Glutamatergic neuron (in vitro differentiated cells): ENCODE data around the gene STK26. TPM values are rescaled to one million over a fixed set of nuclear protein-coding genes. Genes with fewer than 3 reads are reported as not detected.

ENCODE experiments used
- DNase-seq: peaks from one replicate; pipeline ENCODE4 v3.0.0; 2022
- H3K27ac Mint-ChIP-seq: one replicate; pipeline ENCODE4 v1.8.0; 2020; ENCODE audit warnings: mild to moderate bottlenecking, mixed read lengths, inconsistent platforms; ENCODE audit not compliant: unreplicated experiment
- H3K27me3 Mint-ChIP-seq: one replicate; pipeline ENCODE4 v1.8.0; 2020; ENCODE audit warnings: mild to moderate bottlenecking, moderate library complexity, mixed read lengths, inconsistent platforms; ENCODE audit not compliant: unreplicated experiment
- H3K36me3 Mint-ChIP-seq: one replicate; pipeline ENCODE4 v1.8.0; 2020; ENCODE audit warnings: mild to moderate bottlenecking, mixed read lengths, inconsistent platforms; ENCODE audit not compliant: unreplicated experiment
- H3K4me1 Mint-ChIP-seq: one replicate; pipeline ENCODE4 v1.8.0; 2020; ENCODE audit warnings: mild to moderate bottlenecking, low read depth, mixed read lengths, inconsistent platforms; ENCODE audit not compliant: unreplicated experiment
- H3K4me3 Mint-ChIP-seq: one replicate; pipeline ENCODE4 v1.8.0; 2020; ENCODE audit warnings: mild to moderate bottlenecking, mixed read lengths, inconsistent platforms; ENCODE audit not compliant: unreplicated experiment
- H3K9me3 Mint-ChIP-seq: one replicate; pipeline ENCODE4 v1.8.0; 2020; ENCODE audit warnings: mild to moderate bottlenecking, moderate library complexity, mixed read lengths, inconsistent platforms; ENCODE audit not compliant: unreplicated experiment
- long read RNA-seq: library from polyadenylated mRNA; unstranded; transcript quantifications from one replicate; pipeline ENCODE4 v2.0.0, GENCODE V29; 2020; ENCODE audit not compliant: unreplicated experiment
- total RNA-seq: library from RNA; stranded (reverse); fragmentation: NEBNext Ultra II Directional; extraction: Animal tissue kit (Norgen Biotek cat#: 25700); gene quantifications from one replicate; pipeline ENCODE4 v1.2.1, GENCODE V29; 2021; ENCODE audit not compliant: unreplicated experiment
- TF ChIP-seq, protein P1 (sequence below): fragments of 200-600 bp; sonication (generic); IDR thresholded peaks from one replicate; pipeline ENCODE4 v1.5.0; 2021; ENCODE audit not compliant: partially characterized antibody, unreplicated experiment

The STK26 gene
- total RNA-seq, result 1.7 TPM
- long read RNA-seq, result 0 reads

DNA sequence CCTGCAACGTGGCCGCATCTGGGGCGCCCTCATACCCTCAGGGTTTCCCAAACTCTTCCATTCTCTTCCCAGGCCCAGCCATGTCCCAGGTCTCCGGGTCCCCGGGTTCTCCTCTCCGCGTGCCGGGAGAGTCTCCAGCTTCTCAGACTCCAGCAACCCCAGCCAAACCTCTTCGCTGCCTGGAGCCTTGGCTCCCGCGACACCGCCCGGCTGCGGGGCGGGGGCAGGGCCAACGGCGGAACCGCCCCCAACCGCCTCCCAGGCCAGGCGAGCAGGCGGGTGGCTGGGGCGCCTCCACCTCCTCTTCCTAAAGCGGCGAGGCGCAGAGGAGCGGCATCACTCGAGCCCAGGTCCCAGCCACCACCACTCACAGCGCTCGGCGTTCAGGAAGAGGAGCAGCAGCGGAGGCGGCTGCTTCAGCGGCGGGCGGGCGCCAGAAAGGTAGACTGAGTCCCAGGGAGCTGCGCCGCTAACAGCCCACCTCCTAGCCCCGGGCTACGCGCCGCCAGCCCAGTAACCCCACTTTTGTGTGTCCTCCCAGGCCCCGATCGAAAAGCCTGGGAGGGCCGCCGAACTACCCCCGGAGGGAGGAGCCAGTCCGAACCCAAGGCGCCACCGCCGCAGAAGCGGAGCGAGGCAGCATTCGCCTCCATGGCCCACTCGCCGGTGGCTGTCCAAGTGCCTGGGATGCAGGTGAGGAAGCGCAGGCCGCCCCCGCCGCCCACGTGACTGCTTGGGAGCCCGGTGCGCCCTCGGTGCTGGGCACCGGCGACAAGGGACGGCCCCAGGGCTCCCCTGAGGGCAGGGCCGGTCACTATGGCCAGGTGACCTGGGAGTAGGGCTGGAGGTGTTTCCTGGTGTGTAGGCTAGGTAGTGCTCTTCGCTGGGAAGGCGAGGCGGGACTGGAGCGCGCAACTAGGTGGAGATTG lies at the start of gene STK26:
Gene STK26, plus strand, starts transcription at position 336 of the 929 bp plus-strand sequence. Its CDS starts 316 bp downstream, at position 652.
- Mint-ChIP-seq H3K4me1 (no peaks in the 10 kb centered on the region), H3K27ac (no peak within 1 kb of the TSS), H3K9me3 (peaks cover 2% of the 10 kb centered on the region), H3K4me3 (peak within 1 kb of the TSS; percentile 88), H3K36me3 (no peaks in the 10 kb centered on the region), H3K27me3 (no peaks in the 10 kb centered on the region)
- TF ChIP-seq, protein P1, sequence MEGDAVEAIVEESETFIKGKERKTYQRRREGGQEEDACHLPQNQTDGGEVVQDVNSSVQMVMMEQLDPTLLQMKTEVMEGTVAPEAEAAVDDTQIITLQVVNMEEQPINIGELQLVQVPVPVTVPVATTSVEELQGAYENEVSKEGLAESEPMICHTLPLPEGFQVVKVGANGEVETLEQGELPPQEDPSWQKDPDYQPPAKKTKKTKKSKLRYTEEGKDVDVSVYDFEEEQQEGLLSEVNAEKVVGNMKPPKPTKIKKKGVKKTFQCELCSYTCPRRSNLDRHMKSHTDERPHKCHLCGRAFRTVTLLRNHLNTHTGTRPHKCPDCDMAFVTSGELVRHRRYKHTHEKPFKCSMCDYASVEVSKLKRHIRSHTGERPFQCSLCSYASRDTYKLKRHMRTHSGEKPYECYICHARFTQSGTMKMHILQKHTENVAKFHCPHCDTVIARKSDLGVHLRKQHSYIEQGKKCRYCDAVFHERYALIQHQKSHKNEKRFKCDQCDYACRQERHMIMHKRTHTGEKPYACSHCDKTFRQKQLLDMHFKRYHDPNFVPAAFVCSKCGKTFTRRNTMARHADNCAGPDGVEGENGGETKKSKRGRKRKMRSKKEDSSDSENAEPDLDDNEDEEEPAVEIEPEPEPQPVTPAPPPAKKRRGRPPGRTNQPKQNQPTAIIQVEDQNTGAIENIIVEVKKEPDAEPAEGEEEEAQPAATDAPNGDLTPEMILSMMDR, result no peak
- DNase-seq, result peak; percentile 60

DNA sequence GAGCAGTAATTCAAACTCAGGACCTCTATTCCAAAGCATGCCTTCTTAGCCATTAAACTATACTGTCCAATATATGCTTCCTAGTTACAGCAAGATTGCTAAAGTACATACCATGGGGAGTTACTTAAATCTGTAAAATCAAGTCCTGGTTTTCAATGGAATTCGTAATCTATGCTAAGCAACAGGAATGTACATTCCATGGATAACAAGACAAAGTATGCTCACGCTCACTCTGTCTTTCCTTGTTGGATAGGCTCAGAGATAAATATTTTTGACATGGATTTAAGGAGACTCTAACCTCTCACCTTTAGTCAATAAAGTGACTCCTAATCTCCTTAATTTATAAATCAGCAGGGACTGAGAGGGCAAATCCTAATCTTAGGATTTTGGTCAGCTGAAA lies 47.3 kb upstream of the STK26 start:
- H3K36me3 Mint-ChIP-seq, result no peaks in the 10 kb centered on the region
- H3K4me1 Mint-ChIP-seq, result no peaks in the 10 kb centered on the region
- TF ChIP-seq, protein P1, result no peak
- no peaks in the 10 kb centered on the region for H3K9me3 Mint-ChIP-seq
- no peak for DNase-seq
- no peak overlapping the region for H3K4me3 Mint-ChIP-seq
- H3K27ac Mint-ChIP-seq, result no peak overlapping the region
- H3K27me3 Mint-ChIP-seq, result no peaks in the 10 kb centered on the region

DNA sequence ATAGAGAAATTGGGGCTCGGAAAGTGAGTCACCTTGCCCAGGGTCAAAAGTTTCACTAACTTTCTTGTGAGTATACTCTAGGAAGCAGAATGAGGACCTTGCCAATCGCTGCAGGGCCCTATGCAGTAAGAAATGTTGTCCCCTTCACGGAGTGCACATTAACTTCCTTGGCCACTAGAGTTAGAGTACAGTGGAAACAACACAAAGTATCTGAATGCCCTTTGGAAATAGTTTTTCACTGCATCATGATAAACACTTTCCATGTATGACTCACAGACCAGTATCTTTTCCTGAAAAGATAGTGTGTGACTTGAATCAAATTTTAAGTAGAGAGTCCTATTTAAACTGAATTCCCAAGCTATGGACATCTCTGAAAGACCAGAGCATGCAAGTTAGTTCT lies 45.5 kb upstream of the STK26 start:
- H3K27ac Mint-ChIP-seq, result no peak overlapping the region
- H3K27me3 Mint-ChIP-seq, result no peaks in the 10 kb centered on the region
- no peaks in the 10 kb centered on the region for H3K36me3 Mint-ChIP-seq
- TF ChIP-seq, protein P1, result no peak
- H3K9me3 Mint-ChIP-seq, result no peaks in the 10 kb centered on the region
- no peak for DNase-seq
- no peaks in the 10 kb centered on the region for H3K4me1 Mint-ChIP-seq
- no peak overlapping the region for H3K4me3 Mint-ChIP-seq

DNA sequence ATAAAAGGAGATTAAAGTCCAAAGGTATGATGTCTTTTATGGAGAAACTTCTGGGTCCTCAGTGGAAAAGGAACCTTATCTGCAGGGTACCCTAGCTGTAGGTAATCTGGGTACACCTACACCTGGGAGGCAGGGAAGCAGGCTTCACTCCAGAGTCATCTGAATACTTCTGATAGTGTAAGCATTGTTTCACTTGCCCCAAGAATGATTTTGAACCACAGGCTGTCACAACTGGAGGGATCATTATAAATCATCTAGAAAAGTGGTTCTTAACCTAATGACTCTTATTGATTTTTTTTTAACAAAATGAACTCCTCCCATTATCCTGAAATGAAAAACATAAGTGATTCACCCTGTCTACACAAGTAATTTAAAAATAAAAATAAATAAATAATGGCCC lies 44.0 kb upstream of the STK26 start:
- no peak overlapping the region for H3K27ac Mint-ChIP-seq
- TF ChIP-seq, protein P1, result no peak
- no peaks in the 10 kb centered on the region for H3K9me3 Mint-ChIP-seq

DNA sequence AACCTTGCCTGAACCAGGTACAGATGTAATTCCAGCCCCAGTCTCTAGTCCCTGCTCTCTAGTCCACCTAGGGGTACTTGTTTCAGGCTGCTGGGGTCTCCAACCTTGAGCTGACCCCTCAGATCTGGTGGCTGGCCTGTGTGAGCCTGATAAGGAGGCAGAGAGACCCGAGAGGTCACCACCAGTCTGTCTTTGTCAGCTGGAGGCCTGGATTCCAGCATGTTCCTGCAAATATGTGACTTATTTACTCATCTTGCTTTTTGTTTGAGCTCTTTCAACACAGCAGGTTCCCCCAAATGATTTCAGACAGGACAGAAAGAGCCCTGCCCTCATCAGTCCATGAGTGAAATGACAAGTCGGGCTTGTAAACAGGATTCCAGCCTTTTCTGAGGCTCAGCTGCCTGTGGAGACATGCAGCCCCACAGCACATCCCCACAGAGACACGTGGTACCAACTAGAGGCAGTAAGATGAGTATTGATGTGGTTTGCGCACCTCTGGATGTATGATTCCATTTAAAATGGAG lies 37.5 kb upstream of the STK26 start:
- Mint-ChIP-seq H3K27ac (no peak overlapping the region), H3K4me1 (no peaks in the 10 kb centered on the region), H3K36me3 (no peaks in the 10 kb centered on the region), H3K9me3 (peaks cover 2% of the 10 kb centered on the region), H3K27me3 (no peaks in the 10 kb centered on the region), H3K4me3 (no peak overlapping the region)
- TF ChIP-seq, protein P1, result no peak
- DNase-seq, result no peak

More for the DNA sequence above, 44.0 kb upstream of the STK26 start:
- no peaks in the 10 kb centered on the region for H3K27me3 Mint-ChIP-seq
- no peaks in the 10 kb centered on the region for H3K4me1 Mint-ChIP-seq
- no peak for DNase-seq
- no peaks in the 10 kb centered on the region for H3K36me3 Mint-ChIP-seq
- no peak overlapping the region for H3K4me3 Mint-ChIP-seq
